Calu3 (cell line): ENCODE results near the gene FAM107B. TPM values are rescaled to one million over a fixed set of nuclear protein-coding genes. Genes with fewer than 3 reads are reported as not detected.

Experiments used
- BruUV-seq: library from RNA; stranded (reverse); fragments of 400-500 nt; replicated peaks from 2 replicates; lab custom pipeline; 2021; lab: Mats Ljungman, UMichigan
- CTCF ChIA-PET: fragments of 300-600 bp; sonication (Branson Sonifier 250); formaldehyde crosslinking; loops from one replicate; lab custom pipeline; 2022; ENCODE audit warnings: antibody characterized with exemption; lab: Charles Lee
- DNase-seq: peaks from one replicate; pipeline ENCODE4 v3.0.0; 2022
- H3K27ac Mint-ChIP-seq: one replicate; pipeline ENCODE4 v1.8.0; 2022; ENCODE audit warnings: mixed read lengths; ENCODE audit not compliant: unreplicated experiment
- H3K27me3 Mint-ChIP-seq: one replicate; pipeline ENCODE4 v1.8.0; 2022; ENCODE audit warnings: mixed read lengths; ENCODE audit not compliant: unreplicated experiment
- H3K36me3 Mint-ChIP-seq: one replicate; pipeline ENCODE4 v1.8.0; 2022; ENCODE audit warnings: mild to moderate bottlenecking, moderate library complexity, mixed read lengths; ENCODE audit not compliant: insufficient read depth, unreplicated experiment
- H3K4me1 Mint-ChIP-seq: one replicate; pipeline ENCODE4 v1.8.0; 2022; ENCODE audit warnings: mild to moderate bottlenecking, low read depth, mixed read lengths; ENCODE audit not compliant: unreplicated experiment
- H3K4me3 Mint-ChIP-seq: one replicate; pipeline ENCODE4 v1.8.0; 2022; ENCODE audit warnings: mild to moderate bottlenecking, low read depth, moderate library complexity, mixed read lengths; ENCODE audit not compliant: unreplicated experiment
- H3K9me3 Mint-ChIP-seq: one replicate; pipeline ENCODE4 v1.8.0; 2022; ENCODE audit warnings: low read depth, mixed read lengths; ENCODE audit not compliant: unreplicated experiment
- CTCF ChIP-seq: fragments of 200-600 bp; IDR thresholded peaks from one replicate; pipeline ENCODE4 v1.8.0; 2022; ENCODE audit warnings: antibody characterized with exemption; ENCODE audit not compliant: unreplicated experiment
- intact Hi-C: fragments of 100-400 bp; cut with micrococcal nuclease; formaldehyde crosslinking; loops from one replicate; pipeline ENCODE4 v1.10.0; 2022; ENCODE audit not compliant: unreplicated experiment
- total RNA-seq: library from RNA; stranded (reverse); gene quantifications from 2 replicates; pipeline ENCODE4 v1.2.3, GENCODE V29; 2022

FAM107B gene
- total RNA-seq, 1 experiment from 2014 or later = 168 TPM

DNA sequence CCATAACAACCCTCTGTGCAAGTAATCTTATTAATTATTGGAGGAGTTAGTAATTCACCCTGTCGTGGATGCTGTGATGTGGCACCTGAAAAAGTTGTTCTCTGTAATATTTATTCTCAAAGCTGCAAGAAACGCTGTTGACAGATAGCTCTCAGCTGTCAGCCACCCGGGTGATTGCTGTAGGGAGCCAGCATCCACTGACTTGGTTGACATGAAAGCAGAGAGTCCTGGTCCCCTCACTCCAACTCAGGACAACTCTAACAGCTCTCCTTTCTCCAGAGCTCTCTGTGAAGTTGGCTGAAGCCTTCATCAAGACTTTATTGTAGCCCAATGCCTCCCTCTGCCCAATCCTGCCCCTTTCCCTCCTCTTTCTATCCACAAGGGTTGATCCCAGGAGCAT lies 98.0 kb downstream of the FAM107B start:
- no peak overlapping the region for H3K27ac Mint-ChIP-seq
- intact Hi-C loops = no loop called here
- H3K9me3 Mint-ChIP-seq = peaks cover 3% of the 10 kb centered on the region
- no TSS peak for BruUV-seq
- CTCF ChIA-PET = interaction anchor here (1.2 kb wide), 1 partner anchor 10 kb away, joined by 3 read pairs; no protein-coding TSS in a partner anchor
- no peak for TF ChIP-seq CTCF
- H3K36me3 Mint-ChIP-seq = no peaks in the 10 kb centered on the region
- peaks cover 49% of the 10 kb centered on the region for H3K4me1 Mint-ChIP-seq
- DNase-seq = no peak
- no peak overlapping the region for H3K4me3 Mint-ChIP-seq
- no peaks in the 10 kb centered on the region for H3K27me3 Mint-ChIP-seq

DNA sequence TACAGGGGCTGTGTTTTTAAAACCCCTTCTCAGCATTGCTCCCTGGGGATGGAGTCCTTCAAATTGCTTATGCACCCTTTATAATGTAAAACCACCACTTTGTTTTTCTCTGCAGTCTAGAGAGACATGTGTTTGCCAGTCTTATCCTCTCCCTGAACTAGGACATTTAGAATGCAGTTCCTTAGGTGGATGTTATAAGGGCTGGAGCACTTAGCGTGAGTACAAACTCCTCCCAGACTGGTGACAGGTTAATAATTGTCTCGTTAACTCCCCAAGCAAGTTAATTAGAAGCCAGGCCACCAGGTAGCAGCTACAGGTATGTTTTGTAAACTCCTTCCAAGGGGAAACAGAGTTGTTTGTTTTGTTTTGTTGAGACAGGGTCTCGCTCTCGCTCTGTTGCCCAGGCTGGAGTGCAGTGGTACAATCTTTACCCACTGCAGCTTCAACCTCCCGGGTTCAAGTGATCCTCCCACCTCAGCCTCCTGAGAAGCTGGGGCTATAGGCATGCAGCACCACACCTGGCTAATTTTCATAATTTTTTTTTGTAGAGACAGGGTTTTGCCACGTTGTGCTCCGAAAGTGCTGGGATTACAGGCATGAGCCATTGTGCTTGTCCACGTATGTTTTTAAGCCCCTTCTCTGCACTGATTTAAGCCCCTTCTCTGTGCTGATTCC lies 100.2 kb downstream of the FAM107B start:
- BruUV-seq = no TSS peak
- H3K27ac Mint-ChIP-seq = peak overlapping the region; percentile 76
- CTCF ChIA-PET = interaction anchor here (0.8 to 0.9 kb wide), 2 partner anchors 62 to 74 kb away, joined by 3 to 4 read pairs; no protein-coding TSS in a partner anchor
- H3K4me1 Mint-ChIP-seq = peaks cover 51% of the 10 kb centered on the region
- no peaks in the 10 kb centered on the region for H3K9me3 Mint-ChIP-seq
- peak overlapping the region; percentile 59 for H3K4me3 Mint-ChIP-seq
- DNase-seq = peak; percentile 72
- intact Hi-C loops = loop anchor here (1.0 to 5.0 kb wide), 3 partner anchors 38 to 149 kb away; no protein-coding TSS in a partner anchor
- no peak for TF ChIP-seq CTCF
- H3K27me3 Mint-ChIP-seq = no peaks in the 10 kb centered on the region
- no peaks in the 10 kb centered on the region for H3K36me3 Mint-ChIP-seq

- intact Hi-C loops = loop anchor here (5.0 kb wide), 2 partner anchors 39 to 71 kb away; no protein-coding TSS in a partner anchor
Observed at GRCh38 chr10:14673189-14673861, 101.4 kb downstream of the FAM107B start.

More at GRCh38 chr10:14673189-14673861, 101.4 kb downstream of the FAM107B start:
- Mint-ChIP-seq H3K4me1 (peaks cover 56% of the 10 kb centered on the region), H3K27me3 (no peaks in the 10 kb centered on the region), H3K9me3 (no peaks in the 10 kb centered on the region), H3K4me3 (peak overlapping the region; percentile 59), H3K27ac (peak overlapping the region; percentile 76), H3K36me3 (no peaks in the 10 kb centered on the region)
- CTCF ChIA-PET = interaction anchor here (1.0 to 1.2 kb wide), 2 partner anchors 15 to 95 kb away, joined by 3 to 4 read pairs; no protein-coding TSS in a partner anchor
- no TSS peak for BruUV-seq
- no peak for DNase-seq
- no peak for TF ChIP-seq CTCF
